ENCODE data around the gene FAM3C.

Gene FAM3C

GRCh38 chr7:121385800-121386179 is 10.3 kb downstream of the FAM3C start:
- H3K9me3 ChIP-seq (ENCODE audit: control insufficient read depth, insufficient read depth, low read length): no peaks in the 10 kb centered on the region
- H3K4me3 ChIP-seq (ENCODE audit: low read length): peak overlapping the region; percentile 66
- peaks cover 5% of the 10 kb centered on the region; the same call in 1 of the 2 replicates for H4K20me1 ChIP-seq (ENCODE audit: control insufficient read depth, insufficient read depth, low read depth, low read length)
- TF ChIP-seq EZH2phosphoT487 (IDR thresholded peaks at IDR 0.05; ENCODE audit: borderline replicate concordance, low read length) (no peak), CTCF (IDR thresholded peaks at IDR 0.05; ENCODE audit: low read depth, low read length, poor library complexity, severe bottlenecking) (no peak)
- peaks cover 33% of the 10 kb centered on the region for H3F3A ChIP-seq (ENCODE audit: control insufficient read depth, insufficient read depth)
- peak overlapping the region; percentile 77 for H3K4me2 ChIP-seq (ENCODE audit: low read length)
- H3K36me3 ChIP-seq (ENCODE audit: control insufficient read depth, low read length): peaks cover 43% of the 10 kb centered on the region
- peaks cover 100% of the 10 kb centered on the region for H3K4me1 ChIP-seq (ENCODE audit: control insufficient read depth, low read length)
- no peaks in the 10 kb centered on the region for H3K9me2 ChIP-seq (replicated peaks; ENCODE audit: control insufficient read depth, low read length)
- no peaks in the 10 kb centered on the region for H3K27me3 ChIP-seq (ENCODE audit: control insufficient read depth, low read length)
- peak overlapping the region; percentile 81 for H3K27ac ChIP-seq (ENCODE audit: low read depth, low read length)
- peaks cover 100% of the 10 kb centered on the region for H3K79me2 ChIP-seq (ENCODE audit: control insufficient read depth, low read length)

- Histone ChIP-seq H3K79me2 (ENCODE audit: control insufficient read depth, low read length) (peaks cover 99% of the 10 kb centered on the region), H3K27me3 (ENCODE audit: control insufficient read depth, low read length) (no peaks in the 10 kb centered on the region), H3K9me3 (ENCODE audit: control insufficient read depth, insufficient read depth, low read length) (no peaks in the 10 kb centered on the region), H3K36me3 (ENCODE audit: control insufficient read depth, low read length) (peaks cover 47% of the 10 kb centered on the region), H3K4me2 (ENCODE audit: low read length) (peak overlapping the region; percentile 77), H3F3A (ENCODE audit: control insufficient read depth, insufficient read depth) (peaks cover 33% of the 10 kb centered on the region), H4K20me1 (ENCODE audit: control insufficient read depth, insufficient read depth, low read depth, low read length) (peaks cover 5% of the 10 kb centered on the region; the same call in 1 of the 2 replicates), H3K9me2 (replicated peaks; ENCODE audit: control insufficient read depth, low read length) (no peaks in the 10 kb centered on the region), H3K27ac (ENCODE audit: low read depth, low read length) (peak overlapping the region; percentile 81), H3K4me3 (ENCODE audit: low read length) (peak overlapping the region; percentile 66), H3K4me1 (ENCODE audit: control insufficient read depth, low read length) (peaks cover 100% of the 10 kb centered on the region)
- TF ChIP-seq CTCF (IDR thresholded peaks at IDR 0.05; ENCODE audit: low read depth, low read length, poor library complexity, severe bottlenecking) (no peak), EZH2phosphoT487 (IDR thresholded peaks at IDR 0.05; ENCODE audit: borderline replicate concordance, low read length) (no peak)
Observed at GRCh38 chr7:121385056-121385799, 10.9 kb downstream of the FAM3C start.

- Histone ChIP-seq H3K9me2 (replicated peaks; ENCODE audit: control insufficient read depth, low read length) (no peaks in the 10 kb centered on the region), H3K27me3 (ENCODE audit: control insufficient read depth, low read length) (no peaks in the 10 kb centered on the region), H3K27ac (ENCODE audit: low read depth, low read length) (peak overlapping the region; percentile 81), H3K36me3 (ENCODE audit: control insufficient read depth, low read length) (peaks cover 57% of the 10 kb centered on the region), H3K9me3 (ENCODE audit: control insufficient read depth, insufficient read depth, low read length) (no peaks in the 10 kb centered on the region), H3K4me3 (ENCODE audit: low read length) (peak overlapping the region; percentile 66), H3K4me2 (ENCODE audit: low read length) (peak overlapping the region; percentile 77), H4K20me1 (ENCODE audit: control insufficient read depth, insufficient read depth, low read depth, low read length) (peaks cover 5% of the 10 kb centered on the region; the same call in 1 of the 2 replicates), H3K79me2 (ENCODE audit: control insufficient read depth, low read length) (peaks cover 99% of the 10 kb centered on the region), H3K4me1 (ENCODE audit: control insufficient read depth, low read length) (peaks cover 100% of the 10 kb centered on the region), H3F3A (ENCODE audit: control insufficient read depth, insufficient read depth) (peaks cover 33% of the 10 kb centered on the region)
- TF ChIP-seq EZH2phosphoT487 (IDR thresholded peaks at IDR 0.05; ENCODE audit: borderline replicate concordance, low read length) (no peak), CTCF (IDR thresholded peaks at IDR 0.05; ENCODE audit: low read depth, low read length, poor library complexity, severe bottlenecking) (no peak)
Observed at GRCh38 chr7:121384265-121384664, 11.8 kb downstream of the FAM3C start.

All from DOHH2 (cell line).